Measurements from ENCODE around the gene RNF157.

RNF157 gene

GRCh38 chr17:76147211-76148014, 92.9 kb downstream of the RNF157 start:
- no peak overlapping the region for H3K4me3 ChIP-seq (ENCODE audit: low read depth, low read length)
- TF ChIP-seq CTCF (IDR thresholded peaks at IDR 0.05; ENCODE audit: low read depth, low read length): peak; percentile 40; the same call in 1 of the 2 replicates

- no peak for TF ChIP-seq CTCF (IDR thresholded peaks at IDR 0.05; ENCODE audit: low read depth, low read length)
- H3K4me3 ChIP-seq (ENCODE audit: low read depth, low read length): no peak overlapping the region
Measured at GRCh38 chr17:76146053-76146851, 94.0 kb downstream of the RNF157 start.

GRCh38 chr17:76145231-76146052, 94.9 kb downstream of the RNF157 start:
- no peak overlapping the region for H3K4me3 ChIP-seq (ENCODE audit: low read depth, low read length)
- TF ChIP-seq CTCF (IDR thresholded peaks at IDR 0.05; ENCODE audit: low read depth, low read length): no peak

- H3K4me3 ChIP-seq (ENCODE audit: low read depth, low read length): no peak overlapping the region
Measured at GRCh38 chr17:76142585-76143041, 97.7 kb downstream of the RNF157 start.

GRCh38 chr17:76142039-76142584, 98.2 kb downstream of the RNF157 start:
- no peak overlapping the region for H3K4me3 ChIP-seq (ENCODE audit: low read depth, low read length)
- no peak for TF ChIP-seq CTCF (IDR thresholded peaks at IDR 0.05; ENCODE audit: low read depth, low read length)

More at GRCh38 chr17:76142585-76143041, 97.7 kb downstream of the RNF157 start:
- TF ChIP-seq CTCF (IDR thresholded peaks at IDR 0.05; ENCODE audit: low read depth, low read length): no peak

- H3K4me3 ChIP-seq (ENCODE audit: low read depth, low read length): peak within 1 kb of the TSS; percentile 59
- TF ChIP-seq CTCF (IDR thresholded peaks at IDR 0.05; ENCODE audit: low read depth, low read length): no peak
Measured at GRCh38 chr17:76141212-76142038, 98.9 kb downstream of the RNF157 start, which contains the start of gene FOXJ1. Gene FOXJ1, minus strand, starts transcription at chr17:76141245. Its CDS starts 850 bp downstream, at chr17:76140395.

Measured in WI38 (cell line).